MM.1S (cell line): ENCODE data around the gene BMP7.

ENCODE experiments used
- EZH2 ChIP-seq: fragments of 300-600 bp; sonication (generic); optimal IDR thresholded peaks from 2 replicates; pipeline ENCODE3; 2017; ENCODE audit warnings: low read depth, mild to moderate bottlenecking, antibody characterized with exemption, low read length, mixed read lengths
- EZH2phosphoT487 ChIP-seq: fragments of 300-600 bp; sonication (generic); IDR thresholded peaks from 2 replicates; pipeline ENCODE4 v1.6.1; 2018; ENCODE audit warnings: antibody characterized with exemption, low read length
- TF ChIP-seq, protein P1 (sequence below): fragments of 300-600 bp; sonication (generic); IDR thresholded peaks from 2 replicates; pipeline ENCODE4 v1.5.1; 2016; ENCODE audit warnings: antibody characterized with exemption, low read length, mixed read lengths

GRCh38 chr20:57287901-57288300 is 21.5 kb upstream of the BMP7 start:
- TF ChIP-seq, protein P1, sequence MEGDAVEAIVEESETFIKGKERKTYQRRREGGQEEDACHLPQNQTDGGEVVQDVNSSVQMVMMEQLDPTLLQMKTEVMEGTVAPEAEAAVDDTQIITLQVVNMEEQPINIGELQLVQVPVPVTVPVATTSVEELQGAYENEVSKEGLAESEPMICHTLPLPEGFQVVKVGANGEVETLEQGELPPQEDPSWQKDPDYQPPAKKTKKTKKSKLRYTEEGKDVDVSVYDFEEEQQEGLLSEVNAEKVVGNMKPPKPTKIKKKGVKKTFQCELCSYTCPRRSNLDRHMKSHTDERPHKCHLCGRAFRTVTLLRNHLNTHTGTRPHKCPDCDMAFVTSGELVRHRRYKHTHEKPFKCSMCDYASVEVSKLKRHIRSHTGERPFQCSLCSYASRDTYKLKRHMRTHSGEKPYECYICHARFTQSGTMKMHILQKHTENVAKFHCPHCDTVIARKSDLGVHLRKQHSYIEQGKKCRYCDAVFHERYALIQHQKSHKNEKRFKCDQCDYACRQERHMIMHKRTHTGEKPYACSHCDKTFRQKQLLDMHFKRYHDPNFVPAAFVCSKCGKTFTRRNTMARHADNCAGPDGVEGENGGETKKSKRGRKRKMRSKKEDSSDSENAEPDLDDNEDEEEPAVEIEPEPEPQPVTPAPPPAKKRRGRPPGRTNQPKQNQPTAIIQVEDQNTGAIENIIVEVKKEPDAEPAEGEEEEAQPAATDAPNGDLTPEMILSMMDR: no peak
- TF ChIP-seq EZH2: no peak
- TF ChIP-seq EZH2phosphoT487: no peak
